Measurements from ENCODE around the gene SCN8A.

SCN8A gene

DNA sequence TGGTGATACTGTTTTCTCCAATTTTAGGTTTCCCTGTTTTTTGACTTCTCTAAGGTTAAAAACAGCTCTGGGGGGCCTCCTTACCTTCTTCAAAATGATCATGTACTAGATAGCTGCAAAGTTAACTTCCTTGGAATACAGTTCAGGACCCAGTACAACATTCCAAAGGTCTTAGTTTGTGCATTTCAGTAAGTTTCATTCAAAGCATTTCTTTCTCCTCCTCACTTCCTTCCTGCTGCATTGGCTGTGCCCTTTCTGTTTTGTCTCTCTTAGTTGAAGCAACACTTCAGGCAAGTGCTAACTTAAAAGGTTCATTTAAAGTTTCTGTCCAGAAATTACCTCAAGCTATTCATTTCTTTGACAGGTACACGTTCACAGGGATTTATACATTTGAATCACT lies 95.7 kb downstream of the SCN8A start:
- Histone ChIP-seq H3K9me3 (ENCODE audit: control extremely low read depth in 1 of 5, control insufficient read depth in 4 of 5, insufficient read depth in 2 of 5, low read depth in 1 of 5, low read length in 4 of 5) (no peaks in the 10 kb centered on the region), H3K4me1 (ENCODE audit: control extremely low read depth in 1 of 4, control insufficient read depth in 4 of 4, insufficient read depth in 4 of 4, low read length in 3 of 4) (peaks cover 5 to 16% (median 10%) of the 10 kb centered on the region in 4 experiments), H3K36me3 (ENCODE audit: control insufficient read depth in 4 of 4, insufficient read depth in 4 of 4, low read length in 3 of 4) (no peaks in the 10 kb centered on the region), H3K27ac (ENCODE audit: insufficient read depth in 1 of 2, low read depth in 1 of 2, low read length in 2 of 2, poor library complexity in 1 of 2, severe bottlenecking in 2 of 2) (no peak overlapping the region), H3K27me3 (replicated peaks in 2 of 5; ENCODE audit: control insufficient read depth in 4 of 5, insufficient read depth in 5 of 5, low read length in 4 of 5) (no peaks in the 10 kb centered on the region), H3K4me3 (ENCODE audit: control insufficient read depth in 1 of 7, extremely low read depth in 1 of 7, insufficient read depth in 4 of 7, low read depth in 2 of 7, low read length in 6 of 7) (no peak overlapping the region)
- DNase-seq, result no peak
- ChIA-PET POLR2A (no interaction called here), CTCF (interaction anchor here (2.2 kb wide), 1 partner anchor 10 kb away, joined by 6 read pairs; no protein-coding TSS in a partner anchor)
- WGBS (ENCODE audit: insufficient coverage), result 29% methylated on average over 1 of the region's 1 CpG

- H3K27ac ChIP-seq (ENCODE audit: insufficient read depth in 1 of 2, low read depth in 1 of 2, low read length in 2 of 2, poor library complexity in 1 of 2, severe bottlenecking in 2 of 2), result no peak overlapping the region
- WGBS (ENCODE audit: insufficient coverage), result 89% methylated on average over 3 of the region's 5 CpGs
- H3K4me1 ChIP-seq (ENCODE audit: control extremely low read depth in 1 of 4, control insufficient read depth in 4 of 4, insufficient read depth in 4 of 4, low read length in 3 of 4), result peaks cover 5 to 21% (median 12%) of the 10 kb centered on the region in 4 experiments
- ChIA-PET CTCF (interaction anchor here (2.2 kb wide), 1 partner anchor 11 kb away, joined by 6 read pairs; no protein-coding TSS in a partner anchor), POLR2A (no interaction called here)
- H3K27me3 ChIP-seq (replicated peaks in 2 of 5; ENCODE audit: control insufficient read depth in 4 of 5, insufficient read depth in 5 of 5, low read length in 4 of 5), result no peaks in the 10 kb centered on the region
- DNase-seq, result no peak
- no peak overlapping the region for H3K4me3 ChIP-seq (ENCODE audit: control insufficient read depth in 1 of 7, extremely low read depth in 1 of 7, insufficient read depth in 4 of 7, low read depth in 2 of 7, low read length in 6 of 7)
- no peaks in the 10 kb centered on the region for H3K9me3 ChIP-seq (ENCODE audit: control extremely low read depth in 1 of 5, control insufficient read depth in 4 of 5, insufficient read depth in 2 of 5, low read depth in 1 of 5, low read length in 4 of 5)
- H3K36me3 ChIP-seq (ENCODE audit: control insufficient read depth in 4 of 4, insufficient read depth in 4 of 4, low read length in 3 of 4), result no peaks in the 10 kb centered on the region
Measured at GRCh38 chr12:51687177-51687576, 96.1 kb downstream of the SCN8A start.

DNA sequence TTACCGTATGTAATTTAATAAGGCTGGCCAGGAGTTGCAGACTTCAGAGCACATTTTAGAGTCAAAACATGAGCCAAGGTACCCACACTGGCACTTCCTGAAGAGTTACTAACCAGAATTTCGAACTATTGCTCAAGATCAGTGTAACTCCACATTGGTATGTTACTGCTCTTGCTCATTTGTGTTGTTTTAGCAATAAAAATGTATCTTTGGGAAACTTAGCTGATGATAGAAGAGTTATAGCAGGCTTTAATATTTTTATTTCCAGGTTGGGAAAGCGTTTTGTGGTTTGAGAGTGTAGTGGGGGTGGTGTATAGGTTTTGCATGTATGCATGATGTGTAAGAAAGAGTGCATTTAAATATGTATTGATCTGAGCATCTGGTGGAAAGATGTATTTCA lies 96.6 kb downstream of the SCN8A start:
- WGBS (ENCODE audit: insufficient coverage), result 87% methylated on average over 3 of the region's 3 CpGs
- H3K4me1 ChIP-seq (ENCODE audit: control extremely low read depth in 1 of 4, control insufficient read depth in 4 of 4, insufficient read depth in 4 of 4, low read length in 3 of 4), result peaks cover 5 to 25% (median 13%) of the 10 kb centered on the region in 4 experiments
- POLR2A ChIA-PET, result no interaction called here
- no peak overlapping the region for H3K4me3 ChIP-seq (ENCODE audit: control insufficient read depth in 1 of 7, extremely low read depth in 1 of 7, insufficient read depth in 4 of 7, low read depth in 2 of 7, low read length in 6 of 7)
- no peaks in the 10 kb centered on the region for H3K9me3 ChIP-seq (ENCODE audit: control extremely low read depth in 1 of 5, control insufficient read depth in 4 of 5, insufficient read depth in 2 of 5, low read depth in 1 of 5, low read length in 4 of 5)
- no peak overlapping the region for H3K27ac ChIP-seq (ENCODE audit: insufficient read depth in 1 of 2, low read depth in 1 of 2, low read length in 2 of 2, poor library complexity in 1 of 2, severe bottlenecking in 2 of 2)
- H3K27me3 ChIP-seq (replicated peaks in 2 of 5; ENCODE audit: control insufficient read depth in 4 of 5, insufficient read depth in 5 of 5, low read length in 4 of 5), result no peaks in the 10 kb centered on the region
- CTCF ChIA-PET, result interaction anchor here (0.7 to 2.2 kb wide), 2 partner anchors 11 to 176 kb away, joined by 3 to 6 read pairs; no protein-coding TSS in a partner anchor
- no peak for DNase-seq
- H3K36me3 ChIP-seq (ENCODE audit: control insufficient read depth in 4 of 4, insufficient read depth in 4 of 4, low read length in 3 of 4), result no peaks in the 10 kb centered on the region

DNA sequence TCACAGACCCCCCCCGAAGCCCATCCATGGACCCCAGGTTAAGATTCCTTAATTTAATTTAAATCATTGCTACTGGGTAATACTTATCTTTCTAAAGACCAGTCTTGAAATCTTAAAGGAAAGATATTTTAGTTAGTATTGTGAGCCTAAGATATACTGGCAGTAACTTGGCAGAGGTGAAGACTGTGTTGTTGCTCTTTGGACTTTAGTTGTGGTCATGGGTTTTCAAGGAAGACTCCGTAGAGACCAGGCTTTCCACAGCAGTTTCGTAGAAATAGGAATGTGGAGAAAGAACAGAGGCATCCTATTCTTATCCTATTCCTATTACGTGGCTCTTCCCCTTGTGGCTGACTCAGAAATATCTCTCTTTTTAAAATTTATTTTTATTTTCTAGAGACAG lies 99.0 kb downstream of the SCN8A start:
- no peak overlapping the region for H3K27ac ChIP-seq (ENCODE audit: insufficient read depth in 1 of 2, low read depth in 1 of 2, low read length in 2 of 2, poor library complexity in 1 of 2, severe bottlenecking in 2 of 2)
- 100% methylated on average over 1 of the region's 4 CpGs for WGBS (ENCODE audit: insufficient coverage)
- no peaks in the 10 kb centered on the region for H3K36me3 ChIP-seq (ENCODE audit: control insufficient read depth in 4 of 4, insufficient read depth in 4 of 4, low read length in 3 of 4)
- H3K4me3 ChIP-seq (ENCODE audit: control insufficient read depth in 1 of 7, extremely low read depth in 1 of 7, insufficient read depth in 4 of 7, low read depth in 2 of 7, low read length in 6 of 7), result no peak overlapping the region
- POLR2A ChIA-PET, result no interaction called here
- no peaks in the 10 kb centered on the region for H3K27me3 ChIP-seq (replicated peaks in 2 of 5; ENCODE audit: control insufficient read depth in 4 of 5, insufficient read depth in 5 of 5, low read length in 4 of 5)
- DNase-seq, result no peak
- peaks cover 5 to 26% (median 13%) of the 10 kb centered on the region in 4 experiments for H3K4me1 ChIP-seq (ENCODE audit: control extremely low read depth in 1 of 4, control insufficient read depth in 4 of 4, insufficient read depth in 4 of 4, low read length in 3 of 4)
- CTCF ChIA-PET, result no interaction called here
- H3K9me3 ChIP-seq (ENCODE audit: control extremely low read depth in 1 of 5, control insufficient read depth in 4 of 5, insufficient read depth in 2 of 5, low read depth in 1 of 5, low read length in 4 of 5), result no peaks in the 10 kb centered on the region

GRCh38 chr12:51692016-51692415 lies 101.0 kb downstream of the SCN8A start:
- peaks cover 2 to 24% (median 9%) of the 10 kb centered on the region in 4 experiments for H3K4me1 ChIP-seq (ENCODE audit: control extremely low read depth in 1 of 4, control insufficient read depth in 4 of 4, insufficient read depth in 4 of 4, low read length in 3 of 4)
- POLR2A ChIA-PET, result interaction anchor here (0.7 kb wide), 1 partner anchor 18 kb away, joined by 3 read pairs; no protein-coding TSS in a partner anchor
- H3K4me3 ChIP-seq (ENCODE audit: control insufficient read depth in 1 of 7, extremely low read depth in 1 of 7, insufficient read depth in 4 of 7, low read depth in 2 of 7, low read length in 6 of 7), result no peak overlapping the region
- no peak overlapping the region for H3K27ac ChIP-seq (ENCODE audit: insufficient read depth in 1 of 2, low read depth in 1 of 2, low read length in 2 of 2, poor library complexity in 1 of 2, severe bottlenecking in 2 of 2)
- CTCF ChIA-PET, result interaction anchor here (0.7 kb wide), 1 partner anchor 17 kb away, joined by 3 read pairs; no protein-coding TSS in a partner anchor
- H3K27me3 ChIP-seq (replicated peaks in 2 of 5; ENCODE audit: control insufficient read depth in 4 of 5, insufficient read depth in 5 of 5, low read length in 4 of 5), result no peaks in the 10 kb centered on the region
- DNase-seq, result no peak
- H3K36me3 ChIP-seq (ENCODE audit: control insufficient read depth in 4 of 4, insufficient read depth in 4 of 4, low read length in 3 of 4), result no peaks in the 10 kb centered on the region
- H3K9me3 ChIP-seq (ENCODE audit: control extremely low read depth in 1 of 5, control insufficient read depth in 4 of 5, insufficient read depth in 2 of 5, low read depth in 1 of 5, low read length in 4 of 5), result no peaks in the 10 kb centered on the region
- WGBS (ENCODE audit: insufficient coverage), result 86% methylated on average over 2 of the region's 2 CpGs

GRCh38 chr12:51693569-51693968 lies 102.5 kb downstream of the SCN8A start:
- no peak for DNase-seq
- ChIA-PET CTCF (interaction anchor here (1.3 kb wide), 1 partner anchor 11 kb away, joined by 3 read pairs; no protein-coding TSS in a partner anchor), POLR2A (no interaction called here)
- H3K4me3 ChIP-seq (ENCODE audit: control insufficient read depth in 1 of 7, extremely low read depth in 1 of 7, insufficient read depth in 4 of 7, low read depth in 2 of 7, low read length in 6 of 7), result no peak overlapping the region
- peaks cover 0 to 11% (median 3%) of the 10 kb centered on the region in 4 experiments for H3K4me1 ChIP-seq (ENCODE audit: control extremely low read depth in 1 of 4, control insufficient read depth in 4 of 4, insufficient read depth in 4 of 4, low read length in 3 of 4)
- H3K36me3 ChIP-seq (ENCODE audit: control insufficient read depth in 4 of 4, insufficient read depth in 4 of 4, low read length in 3 of 4), result no peaks in the 10 kb centered on the region
- H3K27me3 ChIP-seq (replicated peaks in 2 of 5; ENCODE audit: control insufficient read depth in 4 of 5, insufficient read depth in 5 of 5, low read length in 4 of 5), result no peaks in the 10 kb centered on the region
- H3K27ac ChIP-seq (ENCODE audit: insufficient read depth in 1 of 2, low read depth in 1 of 2, low read length in 2 of 2, poor library complexity in 1 of 2, severe bottlenecking in 2 of 2), result no peak overlapping the region
- WGBS (ENCODE audit: insufficient coverage), result no CpG with 5 or more reads among the region's 4 CpGs
- no peaks in the 10 kb centered on the region for H3K9me3 ChIP-seq (ENCODE audit: control extremely low read depth in 1 of 5, control insufficient read depth in 4 of 5, insufficient read depth in 2 of 5, low read depth in 1 of 5, low read length in 4 of 5)

GRCh38 chr12:51694146-51694545 lies 103.1 kb downstream of the SCN8A start:
- Histone ChIP-seq H3K4me3 (ENCODE audit: control insufficient read depth in 1 of 7, extremely low read depth in 1 of 7, insufficient read depth in 4 of 7, low read depth in 2 of 7, low read length in 6 of 7) (no peak overlapping the region), H3K36me3 (ENCODE audit: control insufficient read depth in 4 of 4, insufficient read depth in 4 of 4, low read length in 3 of 4) (no peaks in the 10 kb centered on the region), H3K4me1 (ENCODE audit: control extremely low read depth in 1 of 4, control insufficient read depth in 4 of 4, insufficient read depth in 4 of 4, low read length in 3 of 4) (peaks cover 0 to 11% (median 3%) of the 10 kb centered on the region in 4 experiments), H3K9me3 (ENCODE audit: control extremely low read depth in 1 of 5, control insufficient read depth in 4 of 5, insufficient read depth in 2 of 5, low read depth in 1 of 5, low read length in 4 of 5) (no peaks in the 10 kb centered on the region), H3K27ac (ENCODE audit: insufficient read depth in 1 of 2, low read depth in 1 of 2, low read length in 2 of 2, poor library complexity in 1 of 2, severe bottlenecking in 2 of 2) (no peak overlapping the region), H3K27me3 (replicated peaks in 2 of 5; ENCODE audit: control insufficient read depth in 4 of 5, insufficient read depth in 5 of 5, low read length in 4 of 5) (no peaks in the 10 kb centered on the region)
- no peak for DNase-seq
- 100% methylated on average over 4 of the region's 4 CpGs for WGBS (ENCODE audit: insufficient coverage)
- ChIA-PET POLR2A (no interaction called here), CTCF (interaction anchor here (1.3 kb wide), 2 partner anchors 11 to 17 kb away, joined by 3 to 7 read pairs; no protein-coding TSS in a partner anchor)

Measured in common myeloid progenitor, CD34-positive (primary cell).